ENCODE data around the gene PASK. TPM values are rescaled to one million over a fixed set of nuclear protein-coding genes. Genes with fewer than 3 reads are reported as not detected.

The PASK gene
- polyA plus RNA-seq, 3 donors: 0.56 to 4.3 (median 0.70) TPM

DNA sequence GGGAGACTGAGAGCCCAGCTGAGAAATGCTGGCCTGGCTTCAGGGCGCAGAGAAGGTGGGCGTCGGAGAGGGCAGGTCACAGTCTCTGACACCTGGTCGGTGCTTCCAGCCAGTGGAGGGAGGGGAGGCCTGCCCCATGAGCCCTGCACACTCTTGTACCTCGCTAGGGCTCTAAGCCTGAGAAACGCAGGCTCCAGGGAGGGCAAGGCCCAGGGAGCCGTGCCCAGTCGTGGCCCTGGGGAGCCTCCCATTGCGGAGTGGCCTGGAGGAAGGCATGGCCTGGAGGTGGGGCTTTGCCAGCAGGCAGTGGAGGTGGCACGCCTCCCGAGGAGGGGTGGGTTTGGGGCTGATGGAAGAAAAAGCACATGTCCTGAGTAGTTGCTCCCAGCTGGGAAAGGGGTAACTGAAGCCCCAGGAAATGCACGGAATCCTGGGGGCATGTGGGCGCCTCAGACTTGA lies 86.2 kb downstream of the PASK start:
- no peaks in the 10 kb centered on the region for H3K36me3 Mint-ChIP-seq
- H3K27me3 Mint-ChIP-seq (ENCODE audit: low read depth in 3 of 3): peaks cover 7 to 22% (median 11%) of the 10 kb centered on the region in 3 donors
- whole genome bisulfite sequencing (ENCODE audit: insufficient coverage): 85% methylated on average over 13 of the region's 13 CpGs

GRCh38 chr2:241062389-241063092 lies 86.7 kb downstream of the PASK start:
- H3K4me1 ChIP-seq (ENCODE audit: control insufficient read depth in 1 of 2, insufficient read depth in 2 of 2, low read length in 2 of 2): no peaks in the 10 kb centered on the region
- H4K20me1 ChIP-seq (ENCODE audit: insufficient read depth, low read length): no peaks in the 10 kb centered on the region
- H3K9ac ChIP-seq (ENCODE audit: insufficient read depth, low read length, poor library complexity, severe bottlenecking): no peak overlapping the region
- H3K9me3 Mint-ChIP-seq: no peaks in the 10 kb centered on the region
- no peak overlapping the region for H3K27ac ChIP-seq (ENCODE audit: low read depth in 1 of 2, low read length in 2 of 2)
- no peaks in the 10 kb centered on the region for H3K79me2 ChIP-seq (ENCODE audit: insufficient read depth, low read length)
- H3K36me3 ChIP-seq (replicated peaks in 1 of 2; ENCODE audit: control insufficient read depth in 1 of 2, insufficient read depth in 2 of 2, low read length in 2 of 2): no peaks in the 10 kb centered on the region
- H3K36me3 Mint-ChIP-seq: no peaks in the 10 kb centered on the region
- peaks cover 7 to 22% (median 11%) of the 10 kb centered on the region in 3 donors for H3K27me3 Mint-ChIP-seq (ENCODE audit: low read depth in 3 of 3)
- H3K4me3 Mint-ChIP-seq: no peak overlapping the region
- H2AFZ ChIP-seq (ENCODE audit: insufficient read depth, low read depth, low read length, poor library complexity, severe bottlenecking): no peak overlapping the region
- TF ChIP-seq, protein P1, sequence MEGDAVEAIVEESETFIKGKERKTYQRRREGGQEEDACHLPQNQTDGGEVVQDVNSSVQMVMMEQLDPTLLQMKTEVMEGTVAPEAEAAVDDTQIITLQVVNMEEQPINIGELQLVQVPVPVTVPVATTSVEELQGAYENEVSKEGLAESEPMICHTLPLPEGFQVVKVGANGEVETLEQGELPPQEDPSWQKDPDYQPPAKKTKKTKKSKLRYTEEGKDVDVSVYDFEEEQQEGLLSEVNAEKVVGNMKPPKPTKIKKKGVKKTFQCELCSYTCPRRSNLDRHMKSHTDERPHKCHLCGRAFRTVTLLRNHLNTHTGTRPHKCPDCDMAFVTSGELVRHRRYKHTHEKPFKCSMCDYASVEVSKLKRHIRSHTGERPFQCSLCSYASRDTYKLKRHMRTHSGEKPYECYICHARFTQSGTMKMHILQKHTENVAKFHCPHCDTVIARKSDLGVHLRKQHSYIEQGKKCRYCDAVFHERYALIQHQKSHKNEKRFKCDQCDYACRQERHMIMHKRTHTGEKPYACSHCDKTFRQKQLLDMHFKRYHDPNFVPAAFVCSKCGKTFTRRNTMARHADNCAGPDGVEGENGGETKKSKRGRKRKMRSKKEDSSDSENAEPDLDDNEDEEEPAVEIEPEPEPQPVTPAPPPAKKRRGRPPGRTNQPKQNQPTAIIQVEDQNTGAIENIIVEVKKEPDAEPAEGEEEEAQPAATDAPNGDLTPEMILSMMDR (IDR thresholded peaks at IDR 0.05): no peak
- no peak overlapping the region for H3K4me2 ChIP-seq (replicated peaks; ENCODE audit: extremely low read depth, low read length, poor library complexity, severe bottlenecking)
- intact Hi-C loops (cut with micrococcal nuclease): no loop called here
- no peaks in the 10 kb centered on the region for H3K9me3 ChIP-seq (replicated peaks in 1 of 2; ENCODE audit: control insufficient read depth in 1 of 2, insufficient read depth in 1 of 2, low read length in 2 of 2)
- no peak overlapping the region for H3K27ac Mint-ChIP-seq
- H3K4me3 ChIP-seq (replicated peaks in 1 of 3; ENCODE audit: low read depth in 2 of 3, low read length in 3 of 3): no peak overlapping the region
- H3K27me3 ChIP-seq (ENCODE audit: control insufficient read depth in 2 of 2, insufficient read depth in 2 of 2, low read length in 2 of 2): no peaks in the 10 kb centered on the region
- no peak for DNase-seq
- H3K4me1 Mint-ChIP-seq: peaks cover 3% of the 10 kb centered on the region
- WGBS (ENCODE audit: insufficient coverage): 94% methylated on average over 15 of the region's 15 CpGs

More for the DNA sequence above, 86.2 kb downstream of the PASK start:
- Mint-ChIP-seq H3K27ac (no peak overlapping the region), H3K4me3 (no peak overlapping the region), H3K4me1 (peaks cover 3% of the 10 kb centered on the region), H3K9me3 (no peaks in the 10 kb centered on the region)
- H3K9me3 ChIP-seq (replicated peaks in 1 of 2; ENCODE audit: control insufficient read depth in 1 of 2, insufficient read depth in 1 of 2, low read length in 2 of 2): no peaks in the 10 kb centered on the region
- no peak for DNase-seq
- H4K20me1 ChIP-seq (ENCODE audit: insufficient read depth, low read length): no peaks in the 10 kb centered on the region
- H2AFZ ChIP-seq (ENCODE audit: insufficient read depth, low read depth, low read length, poor library complexity, severe bottlenecking): no peak overlapping the region
- no peaks in the 10 kb centered on the region for H3K27me3 ChIP-seq (ENCODE audit: control insufficient read depth in 2 of 2, insufficient read depth in 2 of 2, low read length in 2 of 2)
- no peaks in the 10 kb centered on the region for H3K79me2 ChIP-seq (ENCODE audit: insufficient read depth, low read length)
- no peaks in the 10 kb centered on the region for H3K36me3 ChIP-seq (replicated peaks in 1 of 2; ENCODE audit: control insufficient read depth in 1 of 2, insufficient read depth in 2 of 2, low read length in 2 of 2)
- no peaks in the 10 kb centered on the region for H3K4me1 ChIP-seq (ENCODE audit: control insufficient read depth in 1 of 2, insufficient read depth in 2 of 2, low read length in 2 of 2)
- no peak overlapping the region for H3K9ac ChIP-seq (ENCODE audit: insufficient read depth, low read length, poor library complexity, severe bottlenecking)
- H3K4me2 ChIP-seq (replicated peaks; ENCODE audit: extremely low read depth, low read length, poor library complexity, severe bottlenecking): no peak overlapping the region
- intact Hi-C loops (cut with micrococcal nuclease): no loop called here
- TF ChIP-seq, protein P1 (IDR thresholded peaks at IDR 0.05): no peak
- no peak overlapping the region for H3K27ac ChIP-seq (ENCODE audit: low read depth in 1 of 2, low read length in 2 of 2)
- no peak overlapping the region for H3K4me3 ChIP-seq (replicated peaks in 1 of 3; ENCODE audit: low read depth in 2 of 3, low read length in 3 of 3)
